Measurements from ENCODE around the gene FBXO24. TPM values are rescaled to one million over a fixed set of nuclear protein-coding genes. Genes with fewer than 3 reads are reported as not detected.

Gene FBXO24
- total RNA-seq, 3 donors from 2014 or later (not counting 1 experiment from before 2014, with no cell fraction given) = 0.45 to 0.94 (median 0.88) TPM

GRCh38 chr7:100573691-100574361 is 12.3 kb upstream of the FBXO24 start, which contains the start of gene SAP25:
TSS of gene SAP25 (minus strand) at chr7:100573900. CDS start at chr7:100573742, 158 bp downstream.
- WGBS (ENCODE audit: insufficient coverage) = 96% methylated on average over 70 of the region's 70 CpGs
- no peak for TF ChIP-seq CTCF (IDR thresholded peaks at IDR 0.05)
- no peak within 1 kb of the TSS for H3K27ac ChIP-seq (ENCODE audit: low read length)
- H3K27me3 Mint-ChIP-seq (ENCODE audit: low read depth in 2 of 2) = no peaks in the 10 kb centered on the region
- ATAC-seq (no peak), DNase-seq (no peak)
- peak within 1 kb of the TSS in 1 of 2 donors; percentile 14 for H3K27ac Mint-ChIP-seq
- H3K9me3 ChIP-seq (ENCODE audit: control insufficient read depth, insufficient read depth, low read length) = no peaks in the 10 kb centered on the region
- H3K4me1 Mint-ChIP-seq = peaks cover 7 to 30% of the 10 kb centered on the region in 2 donors
- no peaks in the 10 kb centered on the region for H3K36me3 Mint-ChIP-seq
- H3K4me3 ChIP-seq (ENCODE audit: low read length) = no peak within 1 kb of the TSS
- H3K36me3 ChIP-seq (ENCODE audit: control insufficient read depth, insufficient read depth, low read length) = peaks cover 54% of the 10 kb centered on the region
- H3K4me1 ChIP-seq (ENCODE audit: control insufficient read depth, insufficient read depth, low read length) = peaks cover 24% of the 10 kb centered on the region
- no peak within 1 kb of the TSS for H3K4me3 Mint-ChIP-seq
- no peaks in the 10 kb centered on the region for H3K9me3 Mint-ChIP-seq
- no peaks in the 10 kb centered on the region for H3K27me3 ChIP-seq (ENCODE audit: control insufficient read depth, insufficient read depth, low read length)
- intact Hi-C loops (cut with micrococcal nuclease) = no loop called here

- no peak for ATAC-seq
- H3K27ac ChIP-seq (ENCODE audit: low read length) = no peak overlapping the region
- no peaks in the 10 kb centered on the region for H3K9me3 Mint-ChIP-seq
- no peak for TF ChIP-seq CTCF (IDR thresholded peaks at IDR 0.05)
- no peak overlapping the region for H3K4me3 Mint-ChIP-seq
- no peak for DNase-seq
- no peaks in the 10 kb centered on the region for H3K27me3 ChIP-seq (ENCODE audit: control insufficient read depth, insufficient read depth, low read length)
- no peaks in the 10 kb centered on the region for H3K36me3 Mint-ChIP-seq
- H3K9me3 ChIP-seq (ENCODE audit: control insufficient read depth, insufficient read depth, low read length) = no peaks in the 10 kb centered on the region
- H3K4me1 ChIP-seq (ENCODE audit: control insufficient read depth, insufficient read depth, low read length) = peaks cover 17% of the 10 kb centered on the region
- no peaks in the 10 kb centered on the region for H3K27me3 Mint-ChIP-seq (ENCODE audit: low read depth in 2 of 2)
- H3K4me1 Mint-ChIP-seq = peaks cover 0 to 23% of the 10 kb centered on the region in 2 donors
- H3K27ac Mint-ChIP-seq = peak overlapping the region in 1 of 2 donors; percentile 14
- intact Hi-C loops (cut with micrococcal nuclease) = no loop called here
- no peak overlapping the region for H3K4me3 ChIP-seq (ENCODE audit: low read length)
- peaks cover 58% of the 10 kb centered on the region for H3K36me3 ChIP-seq (ENCODE audit: control insufficient read depth, insufficient read depth, low read length)
- WGBS (ENCODE audit: insufficient coverage) = 96% methylated on average over 36 of the region's 44 CpGs
These were observed 11.5 kb upstream of the FBXO24 start for GRCh38 chr7:100574362-100575205.

GRCh38 chr7:100575206-100575631 is 10.9 kb upstream of the FBXO24 start:
- Histone ChIP-seq H3K4me1 (ENCODE audit: control insufficient read depth, insufficient read depth, low read length) (peaks cover 11% of the 10 kb centered on the region), H3K9me3 (ENCODE audit: control insufficient read depth, insufficient read depth, low read length) (no peaks in the 10 kb centered on the region), H3K36me3 (ENCODE audit: control insufficient read depth, insufficient read depth, low read length) (peaks cover 65% of the 10 kb centered on the region), H3K27me3 (ENCODE audit: control insufficient read depth, insufficient read depth, low read length) (no peaks in the 10 kb centered on the region), H3K27ac (ENCODE audit: low read length) (no peak overlapping the region), H3K4me3 (ENCODE audit: low read length) (no peak overlapping the region)
- ATAC-seq (no peak), DNase-seq (no peak)
- no peak overlapping the region for H3K4me3 Mint-ChIP-seq
- no peaks in the 10 kb centered on the region for H3K9me3 Mint-ChIP-seq
- intact Hi-C loops (cut with micrococcal nuclease) = no loop called here
- H3K4me1 Mint-ChIP-seq = peaks cover 0 to 20% of the 10 kb centered on the region in 2 donors
- peak overlapping the region in 1 of 2 donors; percentile 14 for H3K27ac Mint-ChIP-seq
- TF ChIP-seq CTCF (IDR thresholded peaks at IDR 0.05) = no peak
- WGBS (ENCODE audit: insufficient coverage) = 97% methylated on average over 14 of the region's 14 CpGs
- H3K27me3 Mint-ChIP-seq (ENCODE audit: low read depth in 2 of 2) = no peaks in the 10 kb centered on the region
- no peaks in the 10 kb centered on the region for H3K36me3 Mint-ChIP-seq

Data from natural killer cell (primary cell).